GM19324 (cell line): ENCODE measurements around the gene XG.
"Not testable (repeated sequence)": the region's sequence is repeated elsewhere in the genome, so short reads cannot be mapped to it uniquely, and the experiment has no call there.

Experiments
- ATAC-seq: cut with Tn5 transposase; IDR thresholded peaks from one replicate; pipeline ENCODE4 v1.9.1; 2021; ENCODE audit warnings: mild to moderate bottlenecking, moderate library complexity; ENCODE audit not compliant: unreplicated experiment, low FRiP score

The XG gene

GRCh38 chrX:2774776-2775175 lies 22.9 kb downstream of the XG start:
- ATAC-seq: no peak

GRCh38 chrX:2780472-2781225 lies 28.8 kb downstream of the XG start:
- not testable (repeated sequence) for ATAC-seq

GRCh38 chrX:2781226-2781571 lies 29.4 kb downstream of the XG start:
- ATAC-seq: no peak

GRCh38 chrX:2781698-2782097 lies 29.9 kb downstream of the XG start:
- no peak for ATAC-seq

- ATAC-seq: no peak
Measured at GRCh38 chrX:2782171-2782570, 30.3 kb downstream of the XG start.

GRCh38 chrX:2782778-2783177 lies 30.9 kb downstream of the XG start:
- no peak for ATAC-seq

- ATAC-seq: no peak
Measured at GRCh38 chrX:2784026-2784425, 32.2 kb downstream of the XG start.

GRCh38 chrX:2785538-2785937 lies 33.7 kb downstream of the XG start:
- no peak for ATAC-seq

GRCh38 chrX:2788980-2789379 lies 37.1 kb downstream of the XG start:
- no peak for ATAC-seq

GRCh38 chrX:2789569-2789968 lies 37.7 kb downstream of the XG start:
- ATAC-seq: no peak

- ATAC-seq: no peak
Measured at GRCh38 chrX:2793752-2794151, 41.9 kb downstream of the XG start.

GRCh38 chrX:2794336-2794735 lies 42.5 kb downstream of the XG start:
- ATAC-seq: no peak

- not testable (repeated sequence) for ATAC-seq
Measured at GRCh38 chrX:2796808-2797207, 45.0 kb downstream of the XG start.

- no peak for ATAC-seq
Measured at GRCh38 chrX:2799369-2799768, 47.5 kb downstream of the XG start.

GRCh38 chrX:2799980-2800379 lies 48.1 kb downstream of the XG start:
- not testable (repeated sequence) for ATAC-seq

GRCh38 chrX:2801223-2801622 lies 49.4 kb downstream of the XG start:
- no peak for ATAC-seq

GRCh38 chrX:2802376-2803090 lies 50.7 kb downstream of the XG start:
- not testable (repeated sequence) for ATAC-seq

GRCh38 chrX:2803486-2803885 lies 51.6 kb downstream of the XG start:
- not testable (repeated sequence) for ATAC-seq

- ATAC-seq: not testable (repeated sequence)
Measured at GRCh38 chrX:2804106-2804843, 52.4 kb downstream of the XG start.

- not testable (repeated sequence) for ATAC-seq
Measured at GRCh38 chrX:2804858-2805257, 53.0 kb downstream of the XG start.

- ATAC-seq: no peak
Measured at GRCh38 chrX:2811271-2811670, 59.4 kb downstream of the XG start.
